ENCODE data around the gene CEP70.
"Not testable (repeated sequence)": the region's sequence is repeated elsewhere in the genome, so short reads cannot be mapped to it uniquely, and the experiment has no call there.

The CEP70 gene

GRCh38 chr3:138513090-138513843 lies 80.8 kb downstream of the CEP70 start:
- no peak for DNase-seq (ENCODE audit: low read depth in 2 of 2)

GRCh38 chr3:138511945-138512344 lies 82.1 kb downstream of the CEP70 start:
- DNase-seq (ENCODE audit: low read depth in 2 of 2), result no peak

GRCh38 chr3:138509586-138509985 lies 84.5 kb downstream of the CEP70 start:
- DNase-seq (ENCODE audit: low read depth in 2 of 2), result no peak

DNA sequence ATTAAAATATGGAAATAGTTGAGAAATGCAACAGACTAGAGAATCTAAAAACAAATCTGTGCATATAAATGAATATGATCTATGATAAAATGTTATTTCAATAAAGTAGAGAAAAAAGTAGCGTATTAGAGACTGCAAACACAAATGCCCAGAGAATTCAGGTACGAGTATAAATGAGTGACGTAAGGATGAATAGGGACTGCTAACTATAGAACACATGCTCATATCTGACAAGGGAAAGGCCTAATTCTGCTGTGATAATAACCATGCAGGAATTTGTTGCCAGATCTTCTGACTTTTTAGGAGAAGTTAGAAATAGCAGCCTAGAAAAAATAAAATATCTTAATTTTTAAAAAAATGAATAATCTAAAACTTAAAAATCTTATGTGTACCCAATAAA lies 86.5 kb downstream of the CEP70 start:
- DNase-seq (ENCODE audit: low read depth in 2 of 2), result no peak

GRCh38 chr3:138498991-138499390 lies 95.1 kb downstream of the CEP70 start:
- no peak for DNase-seq (ENCODE audit: low read depth in 2 of 2)

DNA sequence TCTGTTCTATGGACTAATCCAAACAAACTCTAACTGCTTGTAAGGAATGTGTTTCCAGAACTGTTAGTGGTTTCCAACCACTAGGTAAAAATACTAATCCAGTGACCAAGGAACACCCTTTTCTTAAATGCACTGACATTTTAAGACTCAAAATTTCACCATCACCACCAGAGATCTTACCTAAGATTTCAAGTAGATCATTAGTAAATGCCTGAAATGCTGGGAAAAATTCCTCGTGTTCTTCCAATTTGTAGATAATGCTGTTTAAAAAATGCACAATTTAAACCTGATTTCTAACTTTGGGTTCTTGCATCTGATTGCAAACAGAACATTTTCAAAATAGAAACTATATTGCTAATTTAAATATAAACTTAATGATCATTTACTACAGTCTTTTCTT lies 96.2 kb downstream of the CEP70 start:
- DNase-seq (ENCODE audit: low read depth in 2 of 2), result no peak

- no peak for DNase-seq (ENCODE audit: low read depth in 2 of 2)
Measured at GRCh38 chr3:138497021-138497420, 97.0 kb downstream of the CEP70 start.

GRCh38 chr3:138496436-138496835 lies 97.6 kb downstream of the CEP70 start:
- DNase-seq (ENCODE audit: low read depth in 2 of 2), result no peak

DNA sequence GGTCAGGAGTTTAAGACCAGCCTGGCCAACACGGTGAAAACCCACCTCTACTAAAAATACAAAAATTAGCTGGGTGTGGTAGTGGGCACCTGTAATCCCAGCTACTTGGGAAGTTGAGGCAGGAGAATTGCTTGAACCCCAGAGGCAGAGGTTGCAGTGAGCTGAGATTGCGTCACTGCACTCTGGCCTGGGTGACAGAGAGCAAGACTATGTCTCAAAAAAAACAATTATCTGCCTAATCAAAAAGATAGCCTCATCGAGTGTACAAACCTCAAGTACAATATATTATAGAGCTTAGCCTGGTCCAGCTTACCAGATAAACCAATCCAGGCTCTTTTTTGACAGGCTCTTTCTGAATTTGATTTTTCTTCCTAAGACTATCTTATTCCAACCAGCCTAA lies 98.4 kb downstream of the CEP70 start:
- not testable (repeated sequence) for DNase-seq (ENCODE audit: low read depth in 2 of 2)

DNA sequence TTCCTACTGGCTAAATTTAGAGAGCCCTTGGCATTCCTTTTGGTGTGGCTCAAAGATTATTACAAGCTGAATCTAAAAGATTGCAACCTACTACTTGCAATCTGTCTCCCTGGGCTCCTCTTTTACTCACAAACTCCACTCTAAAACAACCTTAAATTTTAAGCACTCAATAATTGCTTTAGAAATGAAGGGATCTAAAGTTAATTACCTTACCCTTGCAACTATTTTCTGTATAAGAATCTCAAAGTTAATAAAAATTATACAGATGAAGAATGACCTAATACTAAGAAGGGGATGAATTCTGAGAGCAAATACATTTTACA lies 99.5 kb downstream of the CEP70 start:
- no peak for DNase-seq (ENCODE audit: low read depth in 2 of 2)

- no peak for DNase-seq (ENCODE audit: low read depth in 2 of 2)
Measured at GRCh38 chr3:138493804-138494606, 100.1 kb downstream of the CEP70 start.

DNA sequence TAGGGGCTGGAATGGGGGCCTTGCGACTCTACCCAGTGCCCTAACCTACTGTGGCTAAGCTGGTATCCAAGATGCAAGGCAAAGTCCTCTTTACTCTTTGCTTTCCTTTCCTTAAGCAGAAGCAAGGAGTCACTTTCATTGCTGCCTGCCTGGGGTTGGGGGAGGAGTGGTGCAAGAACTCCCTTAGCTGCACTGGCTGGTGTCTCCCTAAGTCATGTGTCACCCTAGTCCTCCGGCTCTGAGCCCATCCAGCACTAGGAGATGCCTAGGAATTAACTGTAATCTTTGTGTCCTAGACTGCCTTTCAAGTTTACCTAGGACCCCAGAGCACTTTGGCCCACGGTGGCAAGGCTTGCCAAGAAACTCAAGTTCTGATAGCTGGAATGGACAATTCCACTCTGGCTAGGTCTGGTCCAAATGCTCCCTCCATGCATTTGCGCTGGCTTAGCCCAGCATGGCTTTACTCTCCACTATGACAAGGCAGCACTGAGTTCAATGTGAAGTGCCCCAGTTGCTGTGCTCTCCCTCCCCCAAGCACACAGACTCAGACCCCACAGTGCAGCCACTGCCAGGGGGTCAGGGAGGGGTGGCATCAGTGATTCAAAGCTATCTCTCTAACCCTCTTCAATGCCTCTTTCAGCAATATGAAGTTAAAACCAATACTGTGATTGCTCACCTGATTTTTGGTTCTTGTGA lies 100.9 kb downstream of the CEP70 start:
- no peak for DNase-seq (ENCODE audit: low read depth in 2 of 2)

DNA sequence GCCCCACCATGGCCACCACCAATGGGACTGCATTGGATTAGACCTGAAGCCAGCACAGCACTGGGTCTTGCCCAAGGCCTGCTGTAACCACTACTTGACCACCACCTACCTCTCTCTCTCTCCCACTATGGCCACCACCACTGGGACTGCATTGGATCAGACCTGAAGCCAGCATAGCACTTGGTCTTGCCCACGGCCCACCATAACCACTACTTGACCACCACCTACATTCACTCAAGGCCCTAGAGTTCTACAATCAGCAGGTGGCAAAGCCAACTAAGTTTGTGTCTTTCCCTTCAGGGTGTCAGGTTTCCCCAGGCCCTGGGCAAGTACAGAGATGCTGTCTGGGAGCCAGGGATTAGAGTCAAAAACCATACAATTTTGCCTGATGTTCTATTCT lies 102.1 kb downstream of the CEP70 start:
- no peak for DNase-seq (ENCODE audit: low read depth in 2 of 2)

- not testable (repeated sequence) for DNase-seq (ENCODE audit: low read depth in 2 of 2)
Measured at GRCh38 chr3:138486580-138486979, 107.5 kb downstream of the CEP70 start.

- not testable (repeated sequence) for DNase-seq (ENCODE audit: low read depth in 2 of 2)
Measured at GRCh38 chr3:138484672-138485071, 109.4 kb downstream of the CEP70 start.

- DNase-seq (ENCODE audit: low read depth in 2 of 2), result peak in 1 of 2 donors; percentile 10
Measured at GRCh38 chr3:138479438-138479863, 114.6 kb downstream of the CEP70 start.

DNA sequence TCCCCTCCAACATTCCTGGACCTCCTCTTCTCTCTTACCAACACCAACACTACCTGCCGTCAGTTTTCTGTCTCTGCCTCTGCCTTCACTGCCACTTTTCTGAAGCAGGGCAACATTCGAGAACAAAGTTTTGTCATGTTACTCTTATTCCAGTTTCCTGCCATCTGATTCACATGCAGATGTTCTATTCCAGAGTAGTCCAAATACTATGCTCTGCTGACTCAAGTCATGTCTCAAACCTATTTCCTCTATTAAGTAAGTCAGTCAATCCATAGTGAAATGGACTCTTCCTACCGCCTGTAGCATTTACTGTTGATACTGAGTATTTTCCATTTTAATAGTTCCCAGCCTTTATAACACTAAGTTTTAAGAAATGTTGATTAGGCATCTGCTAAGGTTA lies 116.3 kb downstream of the CEP70 start:
- DNase-seq (ENCODE audit: low read depth in 2 of 2), result no peak

GRCh38 chr3:138477120-138477519 lies 116.9 kb downstream of the CEP70 start:
- no peak for DNase-seq (ENCODE audit: low read depth in 2 of 2)

GRCh38 chr3:138476526-138476925 lies 117.5 kb downstream of the CEP70 start:
- DNase-seq (ENCODE audit: low read depth in 2 of 2), result no peak

- DNase-seq (ENCODE audit: low read depth in 2 of 2), result no peak
Measured at GRCh38 chr3:138474163-138474562, 119.9 kb downstream of the CEP70 start.

GRCh38 chr3:138473391-138473790 lies 120.7 kb downstream of the CEP70 start:
- DNase-seq (ENCODE audit: low read depth in 2 of 2), result no peak

DNA sequence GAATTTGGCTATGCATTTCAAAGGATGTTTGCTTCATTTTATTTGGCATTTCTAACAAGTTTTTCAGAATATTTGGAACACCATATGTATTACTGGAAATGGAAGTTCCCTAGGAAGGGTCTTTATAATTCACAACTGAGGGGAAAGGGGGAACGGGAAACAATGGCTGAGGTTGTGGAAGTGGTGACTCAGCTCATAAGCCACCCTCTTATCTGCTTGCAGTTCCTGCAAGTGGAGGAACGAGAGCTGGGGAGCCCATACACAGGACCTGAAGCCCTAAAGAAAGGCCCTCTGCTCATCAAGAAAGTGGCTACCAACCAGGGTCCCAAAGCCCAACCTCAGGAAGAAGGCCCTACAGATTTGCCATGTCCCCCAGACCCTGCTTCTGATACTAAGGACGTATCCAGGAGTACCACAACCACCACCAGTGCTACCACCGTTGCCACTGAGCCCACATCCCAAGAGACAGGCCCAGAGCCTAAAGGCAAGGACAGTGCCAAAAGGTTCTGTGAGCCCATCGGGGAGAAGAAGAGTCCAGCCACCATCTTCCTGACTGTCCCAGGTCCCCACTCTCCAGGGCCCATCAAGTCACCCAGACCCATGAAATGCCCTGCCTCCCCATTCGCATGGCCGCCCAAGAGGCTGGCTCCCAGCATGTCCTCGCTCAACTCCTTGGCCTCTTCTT lies 121.8 kb downstream of the CEP70 start:
- DNase-seq (ENCODE audit: low read depth in 2 of 2), result no peak
